Cardiac fibroblast (primary cell): ENCODE measurements around the gene PHACTR4.
"Not testable (repeated sequence)": the region's sequence is repeated elsewhere in the genome, so short reads cannot be mapped to it uniquely, and the experiment has no call there.

Source experiments
- DNase-seq, 2 donors: peaks; one replicate each; pipeline versions ENCODE4 v3.0.0 to v3.0.0-alpha.2; 2010; ENCODE audit warnings: low read depth in 2 of 2
- H3K4me3 ChIP-seq, 2 donors: replicated peaks in 1 of 2; 1 replicate in 1 of 2; 2 replicates in 1 of 2; pipeline ENCODE4 v1.5.1; 2011; ENCODE audit warnings: low read depth in 2 of 2, low read length in 2 of 2, mild to moderate bottlenecking in 2 of 2, moderate library complexity in 1 of 2
- TF ChIP-seq, protein P1 (sequence below): IDR thresholded peaks from one replicate; pipeline ENCODE4 v1.5.1; 2011; ENCODE audit warnings: low read depth, mild to moderate bottlenecking, low read length, inconsistent platforms

Gene PHACTR4

DNA sequence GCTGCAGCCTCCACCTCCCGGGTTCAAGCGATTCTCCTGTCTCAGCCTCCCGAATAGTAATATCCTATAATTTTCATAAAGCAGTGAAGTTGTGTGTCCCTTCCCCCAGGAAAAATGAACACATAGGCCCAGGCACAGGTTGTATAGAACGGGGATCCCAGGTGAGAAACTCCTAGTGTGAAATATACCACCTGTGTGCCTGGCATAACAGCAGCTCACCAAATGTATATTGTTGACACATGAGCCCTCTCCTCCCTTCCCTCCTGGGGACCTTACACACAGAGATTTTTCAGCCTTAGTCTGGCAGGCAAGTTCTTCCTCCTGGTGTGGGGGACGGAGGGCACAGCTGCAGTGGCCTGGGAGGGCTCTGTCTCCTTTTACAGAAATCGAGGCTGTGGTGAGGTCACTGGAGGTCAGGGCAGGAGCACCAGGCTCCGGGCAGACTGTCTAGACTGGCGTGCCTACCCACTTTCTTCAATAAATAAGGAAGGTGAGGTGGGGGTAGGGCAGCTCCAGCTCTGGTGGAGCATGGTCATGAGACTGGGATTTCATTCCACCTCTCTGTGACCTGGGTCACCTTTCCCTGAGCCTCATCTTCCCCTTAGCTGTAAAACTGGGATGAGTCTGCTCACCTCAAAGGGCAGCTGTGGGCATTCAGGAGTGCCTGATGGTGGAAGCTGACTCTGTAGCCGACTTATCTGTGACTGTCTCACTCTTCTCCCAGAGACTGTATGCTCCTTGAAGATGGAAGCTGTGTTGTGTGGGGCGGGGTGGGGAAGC lies 150.6 kb downstream of the PHACTR4 start:
- H3K4me3 ChIP-seq = no peak overlapping the region
- TF ChIP-seq, protein P1, sequence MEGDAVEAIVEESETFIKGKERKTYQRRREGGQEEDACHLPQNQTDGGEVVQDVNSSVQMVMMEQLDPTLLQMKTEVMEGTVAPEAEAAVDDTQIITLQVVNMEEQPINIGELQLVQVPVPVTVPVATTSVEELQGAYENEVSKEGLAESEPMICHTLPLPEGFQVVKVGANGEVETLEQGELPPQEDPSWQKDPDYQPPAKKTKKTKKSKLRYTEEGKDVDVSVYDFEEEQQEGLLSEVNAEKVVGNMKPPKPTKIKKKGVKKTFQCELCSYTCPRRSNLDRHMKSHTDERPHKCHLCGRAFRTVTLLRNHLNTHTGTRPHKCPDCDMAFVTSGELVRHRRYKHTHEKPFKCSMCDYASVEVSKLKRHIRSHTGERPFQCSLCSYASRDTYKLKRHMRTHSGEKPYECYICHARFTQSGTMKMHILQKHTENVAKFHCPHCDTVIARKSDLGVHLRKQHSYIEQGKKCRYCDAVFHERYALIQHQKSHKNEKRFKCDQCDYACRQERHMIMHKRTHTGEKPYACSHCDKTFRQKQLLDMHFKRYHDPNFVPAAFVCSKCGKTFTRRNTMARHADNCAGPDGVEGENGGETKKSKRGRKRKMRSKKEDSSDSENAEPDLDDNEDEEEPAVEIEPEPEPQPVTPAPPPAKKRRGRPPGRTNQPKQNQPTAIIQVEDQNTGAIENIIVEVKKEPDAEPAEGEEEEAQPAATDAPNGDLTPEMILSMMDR = no peak
- DNase-seq = no peak

DNA sequence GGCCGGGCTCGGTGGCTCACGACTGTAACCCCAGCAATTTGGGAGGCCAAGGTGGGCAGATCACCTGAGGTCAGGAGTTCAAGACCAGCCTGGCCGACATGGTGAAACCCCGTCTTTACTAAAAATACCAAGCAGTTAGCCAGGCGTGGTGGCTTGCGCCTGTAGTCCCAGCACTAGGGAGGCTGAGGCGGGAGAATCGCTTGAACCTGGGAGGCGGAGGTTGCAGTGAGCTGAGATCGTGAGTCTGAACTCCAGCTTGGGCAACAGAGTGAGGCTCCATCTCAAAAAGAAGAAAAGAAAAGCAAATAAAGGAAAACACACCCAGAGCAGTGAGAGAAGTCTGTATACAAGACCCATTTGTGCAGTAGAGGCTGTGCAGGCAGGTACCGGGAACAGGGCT lies 151.3 kb downstream of the PHACTR4 start:
- DNase-seq, H3K4me3 ChIP-seq: not testable (repeated sequence)

DNA sequence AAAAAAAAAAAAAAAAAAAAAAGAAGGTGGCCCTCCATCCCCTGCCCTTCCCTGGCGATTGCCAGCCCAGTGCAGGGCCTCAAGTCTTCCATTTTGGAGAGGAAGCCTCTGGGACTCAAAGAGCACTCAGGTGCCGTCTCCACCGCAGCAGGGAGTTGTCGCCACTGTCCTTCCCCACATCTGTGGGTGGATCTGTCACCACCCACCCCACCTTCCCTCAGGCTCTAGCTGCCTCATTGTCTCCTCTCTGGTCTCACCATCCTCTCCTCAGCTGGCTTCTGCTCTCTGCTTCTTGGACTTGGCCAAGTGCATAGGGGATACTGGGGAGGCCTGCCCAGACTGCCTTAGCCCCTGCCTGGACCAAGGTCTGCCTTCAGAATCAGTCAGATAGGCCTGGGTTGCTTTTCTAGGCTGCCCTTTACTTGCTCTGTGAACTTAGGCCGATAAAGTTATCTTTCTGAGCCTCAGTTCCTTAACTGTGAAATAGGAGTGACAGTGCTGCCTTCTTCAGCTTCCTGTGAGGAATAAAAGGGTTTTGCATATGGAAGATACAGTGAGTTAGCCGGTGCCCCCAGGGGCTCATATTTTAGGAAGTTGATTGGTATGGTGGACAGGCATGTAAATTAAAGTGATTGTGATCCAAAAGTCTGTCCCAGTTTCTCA lies 152.1 kb downstream of the PHACTR4 start:
- DNase-seq = no peak

DNA sequence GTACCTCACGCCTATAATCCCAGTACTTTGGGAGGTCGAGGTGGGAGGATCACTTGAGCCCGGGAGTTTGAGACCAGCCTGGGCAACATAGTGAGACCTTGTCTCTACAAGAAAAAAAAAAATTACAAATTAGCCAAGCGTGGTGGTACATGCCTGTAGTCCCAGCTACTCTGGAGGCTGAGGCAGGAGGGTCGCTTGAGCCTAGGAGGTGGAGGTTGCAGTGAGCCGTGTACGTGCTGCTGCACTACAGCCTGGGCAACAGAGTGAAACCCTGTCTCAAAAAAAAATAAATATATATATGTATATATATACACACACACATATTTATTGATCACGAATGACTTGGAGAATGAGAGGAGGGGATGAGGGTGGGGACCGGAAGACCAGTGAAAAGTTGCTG lies 153.0 kb downstream of the PHACTR4 start:
- not testable (repeated sequence) for DNase-seq, H3K4me3 ChIP-seq

More for the DNA sequence above, 152.1 kb downstream of the PHACTR4 start:
- H3K4me3 ChIP-seq = no peak overlapping the region
- TF ChIP-seq, protein P1 = no peak

DNA sequence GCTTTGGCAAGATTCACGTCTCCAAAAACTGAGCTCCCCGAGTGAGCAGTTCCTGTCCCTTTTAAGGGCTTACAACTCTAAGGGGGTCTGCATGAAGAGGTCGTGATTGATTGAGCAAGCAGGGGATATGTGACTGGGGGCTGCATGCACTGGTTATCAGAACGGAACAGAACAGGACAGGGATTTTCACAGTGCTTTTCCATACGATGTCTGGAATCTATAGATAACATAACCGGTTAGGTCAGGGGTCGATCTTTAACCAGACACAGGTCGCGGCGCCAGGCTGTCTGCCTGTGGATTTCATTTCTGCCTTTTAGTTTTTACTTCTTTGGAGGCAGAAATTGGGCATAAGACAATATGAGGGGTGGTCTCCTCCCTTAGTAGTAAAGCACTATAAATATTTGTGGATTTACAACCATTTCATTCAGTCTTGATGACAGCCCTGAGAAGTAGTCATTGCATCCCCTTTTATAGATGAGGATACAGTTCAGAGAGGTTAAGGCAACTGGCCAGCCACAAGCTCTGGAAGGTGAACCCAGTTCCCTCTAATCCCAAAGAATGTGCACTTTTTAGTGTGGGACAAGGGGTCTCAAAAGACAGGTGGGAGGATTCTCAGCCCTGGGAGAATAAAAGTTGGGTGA lies 155.6 kb downstream of the PHACTR4 start:
- not testable (repeated sequence) for DNase-seq

DNA sequence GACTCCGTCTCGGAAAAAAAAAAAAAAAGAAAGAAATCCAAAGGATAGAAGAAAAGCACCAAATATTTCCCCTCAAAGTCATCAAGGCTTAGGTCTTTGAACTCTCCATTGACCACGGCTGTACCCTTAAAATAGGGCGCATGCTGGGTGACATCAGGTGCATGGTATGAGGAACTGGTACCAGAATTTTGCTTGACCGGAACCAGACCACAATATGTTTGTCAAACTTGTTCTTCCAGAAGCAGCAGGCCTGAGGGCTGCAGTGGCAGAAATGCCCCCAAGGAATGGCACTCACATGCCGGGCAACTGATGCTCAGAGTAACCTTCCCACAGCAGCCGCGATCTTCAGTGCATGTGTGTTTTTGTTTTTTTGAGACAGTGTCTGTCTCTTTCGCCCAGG lies 157.3 kb downstream of the PHACTR4 start:
- DNase-seq = peak in 1 of 2 donors; percentile 43
- no peak overlapping the region for H3K4me3 ChIP-seq
- TF ChIP-seq, protein P1 = no peak

More for the DNA sequence above, 155.6 kb downstream of the PHACTR4 start:
- not testable (repeated sequence) for H3K4me3 ChIP-seq

DNA sequence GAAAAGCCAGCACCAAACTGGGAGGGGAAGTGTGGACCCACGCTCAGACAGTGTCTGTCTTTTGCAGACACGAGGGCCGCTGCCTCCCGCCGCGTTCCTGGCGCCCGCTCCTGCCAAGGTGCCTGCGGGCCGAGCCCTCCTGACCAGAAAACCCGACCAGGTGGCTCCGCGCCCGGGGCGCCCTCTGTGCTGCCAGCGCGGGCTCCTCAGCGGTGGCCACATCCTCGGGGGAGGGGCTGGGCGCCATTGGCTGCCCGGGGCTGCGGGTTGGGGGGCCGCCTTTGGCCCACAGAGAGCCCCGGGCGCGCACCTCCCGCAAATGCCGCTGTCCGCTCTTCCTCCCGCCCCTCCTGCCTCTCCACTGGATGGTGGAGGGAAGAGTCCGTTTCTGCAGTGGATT lies 160.9 kb downstream of the PHACTR4 start:
- TF ChIP-seq, protein P1 = no peak
- H3K4me3 ChIP-seq = no peak overlapping the region
- DNase-seq = no peak

DNA sequence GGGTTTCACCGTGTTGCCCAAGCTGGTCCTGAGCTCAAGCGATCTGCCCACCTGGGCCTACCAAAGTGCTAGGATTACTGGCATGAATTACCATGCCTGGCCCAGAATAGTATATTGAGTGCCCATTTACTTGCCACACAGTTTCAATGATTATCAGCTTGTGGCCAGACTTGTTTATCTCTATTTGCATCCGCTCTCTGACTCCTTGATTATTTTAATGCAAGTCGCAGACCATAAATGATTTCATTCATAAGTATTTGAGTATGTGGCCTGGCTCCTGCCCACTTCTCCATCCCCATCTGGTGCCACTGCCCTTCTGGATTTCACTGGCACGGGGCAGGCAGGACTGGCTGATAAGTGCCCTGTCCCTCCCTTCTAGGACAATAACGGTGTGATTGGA lies 165.1 kb downstream of the PHACTR4 start:
- TF ChIP-seq, protein P1 = no peak
- DNase-seq = no peak
- no peak overlapping the region for H3K4me3 ChIP-seq
